Spinal cord (tissue), 10 donors: ENCODE results near the gene SMU1. TPM values are rescaled to one million over a fixed set of nuclear protein-coding genes. Genes with fewer than 3 reads are reported as not detected.

Experiments used
- DNase-seq, 6 donors: peaks; one replicate each; pipeline versions ENCODE4 v3.0.0 to v3.0.0-alpha.2; 2013 to 2015; ENCODE audit warnings: low spot score in 6 of 6, low read depth in 4 of 6
- H3K27ac ChIP-seq: one replicate; pipeline ENCODE4 v1.5.1; 2013; ENCODE audit warnings: low read depth, low read length, control low read depth
- H3K27me3 ChIP-seq: one replicate; pipeline ENCODE4 v1.6.1; 2013; ENCODE audit warnings: low read length; ENCODE audit not compliant: control insufficient read depth, insufficient read depth
- H3K36me3 ChIP-seq: one replicate; pipeline ENCODE4 v1.6.1; 2013; ENCODE audit warnings: low read length; ENCODE audit not compliant: control insufficient read depth, insufficient read depth
- H3K4me1 ChIP-seq: one replicate; pipeline ENCODE4 v1.6.1; 2013; ENCODE audit warnings: low read length; ENCODE audit not compliant: control insufficient read depth, insufficient read depth
- H3K4me3 ChIP-seq: one replicate; pipeline ENCODE4 v1.5.1; 2013; ENCODE audit warnings: low read depth, low read length, control low read depth
- H3K9me3 ChIP-seq: one replicate; pipeline ENCODE4 v1.6.1; 2013; ENCODE audit warnings: low read length; ENCODE audit not compliant: control insufficient read depth, insufficient read depth
- WGBS: methylation state at CpG from one replicate; pipeline ENCODE4 v1.1.5; 2013; ENCODE audit warnings: missing lambda C conversion rate; ENCODE audit not compliant: insufficient coverage; 5-methylcytosine and 5-hydroxymethylcytosine counted together
- long read RNA-seq, 4 donors: transcript quantifications; one replicate each; lab custom pipeline, GENCODE V29; 2026
- polyA plus RNA-seq, 2 donors: library from polyadenylated mRNA; unstranded; fragments of 120-200 nt; gene quantifications; one replicate each; pipeline ENCODE4 v1.2.1, GENCODE V29; 2013; ENCODE audit not compliant: insufficient read length in 2 of 2
- total RNA-seq, 2 donors: library from RNA; depleted of rRNA in 1 of 2; stranded (reverse); fragments of 120-200 nt in 1 of 2; fragments of >200 nt in 1 of 2; gene quantifications; one replicate each; pipeline versions ENCODE4 v1.2.3 to v1.2.4, GENCODE V29; 2013 to 2014
- donor health status: healthy.

SMU1 gene
- total RNA-seq (10 to 100 TPM; 37.6 to 45.3 TPM), polyA plus RNA-seq (10 to 100 TPM; 24.0 to 24.4 TPM)
- long read RNA-seq, donor 1, full-length matches to known transcripts, result 7 of 104 reads
- long read RNA-seq, donor 1, partial matches to known transcripts, result 97 of 104 reads
- long read RNA-seq, donor 1, other reads (novel, unspliced or antisense), result 0 of 104 reads
- long read RNA-seq, donor 2, full-length matches to known transcripts, result 4 of 10 reads
- long read RNA-seq, donor 2, partial matches to known transcripts, result 6 of 10 reads
- long read RNA-seq, donor 2, other reads (novel, unspliced or antisense), result 0 of 10 reads
- long read RNA-seq, donor 3, full-length matches to known transcripts, result 10 of 16 reads
- long read RNA-seq, donor 3, partial matches to known transcripts, result 6 of 16 reads
- long read RNA-seq, donor 3, other reads (novel, unspliced or antisense), result 0 of 16 reads
- long read RNA-seq, donor 4, full-length matches to known transcripts, result 9 of 15 reads
- long read RNA-seq, donor 4, partial matches to known transcripts, result 6 of 15 reads
- long read RNA-seq, donor 4, other reads (novel, unspliced or antisense), result 0 of 15 reads

DNA sequence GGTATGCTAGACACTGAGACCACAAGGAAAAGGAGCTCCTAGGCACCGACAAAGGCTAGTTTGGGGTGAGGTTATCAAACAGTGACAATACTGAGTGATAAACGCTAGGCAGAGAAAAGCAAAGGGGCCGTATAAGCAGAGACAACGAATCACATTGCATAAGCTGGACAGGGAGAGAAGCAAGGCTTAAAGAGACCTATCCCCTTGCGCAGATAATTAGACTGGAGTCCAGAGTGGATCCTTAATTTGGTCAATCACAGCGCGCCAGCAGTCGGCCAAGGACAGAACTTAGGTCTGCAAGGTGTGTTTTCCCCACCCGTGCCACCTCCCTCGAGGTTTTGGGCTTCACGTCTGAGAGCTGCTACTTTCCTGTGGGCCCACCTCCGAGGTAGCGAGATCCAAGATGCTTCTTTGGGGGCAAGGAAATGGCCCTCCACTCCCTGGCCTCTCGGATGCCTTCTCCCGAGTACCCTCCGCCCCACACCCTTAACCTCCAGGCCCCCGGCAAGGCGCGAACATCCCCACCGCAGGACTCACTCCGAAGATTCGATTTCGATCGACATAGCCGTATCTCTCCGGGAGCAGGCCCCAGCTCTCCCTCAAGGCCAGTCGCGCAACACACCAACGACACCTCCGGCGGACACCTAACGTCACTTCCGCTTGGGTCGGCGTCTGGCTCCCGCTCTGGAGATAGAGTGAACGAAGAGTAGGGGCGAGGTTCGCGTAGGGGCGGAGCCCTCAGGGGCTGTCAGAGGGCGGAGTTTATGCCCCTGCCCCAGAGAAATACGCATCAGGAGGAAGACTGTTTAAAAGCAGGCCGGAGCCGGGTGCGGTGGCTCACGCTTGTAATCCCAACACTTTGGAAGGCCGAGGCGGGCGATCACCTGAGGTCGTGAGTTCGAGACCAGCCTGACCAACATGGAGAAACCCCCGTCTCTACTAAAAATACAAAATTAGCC lies at the start of gene SMU1:
Gene SMU1, minus strand, starts transcription at position 629 of the 959 bp plus-strand sequence. Its CDS starts 66 bp downstream, at position 563.
- Histone ChIP-seq H3K9me3 (no peaks in the 10 kb centered on the region), H3K4me3 (peak within 1 kb of the TSS; percentile 93), H3K4me1 (peaks cover 16% of the 10 kb centered on the region), H3K27ac (peak within 1 kb of the TSS; percentile 91), H3K27me3 (no peaks in the 10 kb centered on the region), H3K36me3 (peaks cover 16% of the 10 kb centered on the region)
- DNase-seq, result peak; percentile 92 to 99 (median 96)
- WGBS, result under 1% methylated on average over 44 of the region's 53 CpGs

DNA sequence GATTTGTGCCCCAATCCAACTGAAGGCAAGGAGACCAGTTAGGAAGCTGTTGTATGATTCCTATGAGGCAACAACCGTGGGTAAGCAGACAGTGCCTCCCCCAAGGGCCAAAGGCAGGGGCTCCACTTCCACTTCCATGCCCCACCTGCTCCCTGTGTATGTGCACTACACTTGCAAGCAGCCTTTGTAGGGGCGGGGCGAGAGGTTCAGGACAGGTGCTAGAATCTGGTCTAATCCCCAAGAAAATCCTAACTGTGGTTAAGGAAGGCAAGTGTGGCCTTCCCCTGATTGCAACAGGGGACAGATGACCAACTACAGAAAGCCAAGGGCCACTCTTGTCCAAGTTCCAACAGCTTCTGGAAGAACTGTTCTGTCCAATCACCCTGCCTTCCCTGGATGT lies 49.0 kb upstream of the SMU1 start:
- Histone ChIP-seq H3K36me3 (peaks cover 8% of the 10 kb centered on the region), H3K27me3 (no peaks in the 10 kb centered on the region), H3K9me3 (peaks cover under 1% of the 10 kb centered on the region), H3K27ac (no peak overlapping the region), H3K4me1 (no peaks in the 10 kb centered on the region), H3K4me3 (no peak overlapping the region)
- no peak for DNase-seq
- 78% methylated on average over 1 of the region's 3 CpGs for WGBS

DNA sequence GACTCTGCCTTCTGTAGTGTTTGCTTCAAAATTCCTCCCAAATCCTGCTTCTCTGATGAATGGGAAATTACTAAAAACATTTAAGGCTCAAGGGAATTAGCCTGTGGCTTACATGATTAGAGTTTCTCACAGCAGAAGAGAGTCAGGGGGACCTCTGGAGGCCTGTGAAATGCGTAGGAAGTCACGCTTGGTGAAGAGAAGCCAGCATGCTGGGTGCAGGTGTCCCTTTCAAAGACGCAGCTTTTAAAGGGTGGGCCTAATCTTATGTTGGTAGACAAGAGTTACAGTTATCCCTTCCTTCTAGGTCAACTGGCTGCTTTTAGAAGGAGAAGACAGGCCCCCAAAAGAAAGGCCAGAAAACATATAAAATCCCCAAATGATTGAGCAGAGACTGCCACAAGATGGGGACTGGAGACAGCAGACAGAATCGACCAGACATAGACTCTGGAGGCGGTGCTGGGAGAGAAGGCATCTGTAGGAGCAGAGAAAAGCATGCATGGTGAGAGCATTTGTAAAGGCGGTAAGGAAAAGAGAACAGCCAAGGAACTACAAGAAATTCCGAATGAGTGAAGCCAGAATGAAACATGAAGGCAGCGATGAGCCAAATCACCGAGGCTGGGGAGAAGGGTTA lies 48.4 kb upstream of the SMU1 start:
- H3K36me3 ChIP-seq, result peaks cover 9% of the 10 kb centered on the region
- WGBS, result 77% methylated on average over 9 of the region's 9 CpGs
- no peaks in the 10 kb centered on the region for H3K4me1 ChIP-seq
- no peak overlapping the region for H3K4me3 ChIP-seq
- H3K27ac ChIP-seq, result no peak overlapping the region
- no peaks in the 10 kb centered on the region for H3K9me3 ChIP-seq
- peak in 1 of 6 donors; percentile 18 for DNase-seq
- no peaks in the 10 kb centered on the region for H3K27me3 ChIP-seq

- H3K27me3 ChIP-seq, result no peaks in the 10 kb centered on the region
- no peak overlapping the region for H3K27ac ChIP-seq
- H3K9me3 ChIP-seq, result no peaks in the 10 kb centered on the region
- no peak overlapping the region for H3K4me3 ChIP-seq
- DNase-seq, result no peak
- H3K36me3 ChIP-seq, result peaks cover 7% of the 10 kb centered on the region
- 93% methylated on average over 4 of the region's 5 CpGs for WGBS
- H3K4me1 ChIP-seq, result no peaks in the 10 kb centered on the region
These were observed 47.6 kb upstream of the SMU1 start for GRCh38 chr9:33124046-33124445.

- H3K4me1 ChIP-seq, result no peaks in the 10 kb centered on the region
- 100% methylated on average over 4 of the region's 8 CpGs for WGBS
- peaks cover 7% of the 10 kb centered on the region for H3K36me3 ChIP-seq
- DNase-seq, result no peak
- H3K27ac ChIP-seq, result no peak overlapping the region
- H3K27me3 ChIP-seq, result no peaks in the 10 kb centered on the region
- no peak overlapping the region for H3K4me3 ChIP-seq
- H3K9me3 ChIP-seq, result no peaks in the 10 kb centered on the region
These were observed 47.0 kb upstream of the SMU1 start for GRCh38 chr9:33123407-33124031.

- H3K36me3 ChIP-seq, result peaks cover 2% of the 10 kb centered on the region
- WGBS, result no CpG with 5 or more reads among the region's 1 CpG
These were observed 44.1 kb upstream of the SMU1 start for GRCh38 chr9:33120620-33121019.

GRCh38 chr9:33117796-33118195 lies 41.3 kb upstream of the SMU1 start:
- peaks cover 6% of the 10 kb centered on the region for H3K36me3 ChIP-seq
- no peaks in the 10 kb centered on the region for H3K9me3 ChIP-seq
- H3K27me3 ChIP-seq, result no peaks in the 10 kb centered on the region
- H3K27ac ChIP-seq, result no peak overlapping the region
- DNase-seq, result no peak
- H3K4me3 ChIP-seq, result no peak overlapping the region
- 80% methylated on average over 1 of the region's 4 CpGs for WGBS
- H3K4me1 ChIP-seq, result no peaks in the 10 kb centered on the region

More at GRCh38 chr9:33120620-33121019, 44.1 kb upstream of the SMU1 start:
- no peak overlapping the region for H3K27ac ChIP-seq
- no peak for DNase-seq
- no peaks in the 10 kb centered on the region for H3K27me3 ChIP-seq
- no peaks in the 10 kb centered on the region for H3K4me1 ChIP-seq
- H3K9me3 ChIP-seq, result no peaks in the 10 kb centered on the region
- no peak overlapping the region for H3K4me3 ChIP-seq

DNA sequence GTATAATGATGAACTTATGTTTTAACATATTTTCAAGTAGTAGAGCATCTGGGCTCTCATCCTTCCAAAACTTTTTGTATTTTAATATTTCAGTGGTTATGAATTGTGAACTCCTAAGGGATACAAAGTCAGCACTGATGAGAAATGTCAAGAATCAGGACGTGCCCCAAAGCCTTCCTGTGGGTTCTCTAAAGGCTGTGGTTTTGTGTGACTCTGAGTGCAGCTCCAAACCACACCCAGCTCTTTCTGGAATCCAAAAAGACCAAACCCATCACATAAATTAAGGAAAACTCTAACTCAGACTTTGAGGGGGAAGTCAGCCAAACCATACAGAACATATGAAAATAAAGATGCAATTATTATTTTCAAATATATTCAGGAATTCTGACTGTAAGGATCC lies 40.8 kb upstream of the SMU1 start:
- peaks cover 6% of the 10 kb centered on the region for H3K36me3 ChIP-seq
- H3K27me3 ChIP-seq, result no peaks in the 10 kb centered on the region
- peak overlapping the region; percentile 64 for H3K27ac ChIP-seq
- H3K9me3 ChIP-seq, result no peaks in the 10 kb centered on the region
- no CpG with 5 or more reads among the region's 1 CpG for WGBS
- DNase-seq, result no peak
- no peak overlapping the region for H3K4me3 ChIP-seq
- H3K4me1 ChIP-seq, result no peaks in the 10 kb centered on the region

GRCh38 chr9:33116860-33117259 lies 40.4 kb upstream of the SMU1 start:
- no peak overlapping the region for H3K4me3 ChIP-seq
- H3K9me3 ChIP-seq, result no peaks in the 10 kb centered on the region
- DNase-seq, result no peak
- H3K36me3 ChIP-seq, result peaks cover 9% of the 10 kb centered on the region
- H3K27ac ChIP-seq, result peak overlapping the region; percentile 64
- WGBS, result 88% methylated on average over 1 of the region's 2 CpGs
- H3K27me3 ChIP-seq, result no peaks in the 10 kb centered on the region
- no peaks in the 10 kb centered on the region for H3K4me1 ChIP-seq
